ENCODE data around the gene FOXRED1. TPM values are rescaled to one million over a fixed set of nuclear protein-coding genes. Genes with fewer than 3 reads are reported as not detected.

The FOXRED1 gene
- total RNA-seq, 1 experiment from 2014 or later, result 28.2 TPM

GRCh38 chr11:126225295-126225665 is 43.7 kb upstream of the FOXRED1 start:
- no peak for TF ChIP-seq CTCF (IDR thresholded peaks at IDR 0.05; ENCODE audit: unreplicated experiment)

GRCh38 chr11:126226334-126227084 is 42.4 kb upstream of the FOXRED1 start:
- Mint-ChIP-seq H3K36me3 (ENCODE audit: insufficient read depth, unreplicated experiment) (peaks cover 12% of the 10 kb centered on the region), H3K4me3 (ENCODE audit: unreplicated experiment) (no peak overlapping the region), H3K27ac (ENCODE audit: low read depth, unreplicated experiment) (no peak overlapping the region), H3K4me1 (ENCODE audit: insufficient read depth, unreplicated experiment) (peaks cover 7% of the 10 kb centered on the region), H3K27me3 (ENCODE audit: insufficient read depth, unreplicated experiment) (no peaks in the 10 kb centered on the region), H3K9me3 (ENCODE audit: unreplicated experiment) (no peaks in the 10 kb centered on the region)
- intact Hi-C loops (cut with micrococcal nuclease), result no loop called here
- DNase-seq (ENCODE audit: unreplicated experiment), result no peak
- POLR2A ChIA-PET, result interaction anchor here (0.5 kb wide), 1 partner anchor 91 kb away, joined by 4 read pairs; no protein-coding TSS in a partner anchor
- no TSS peak for BruUV-seq (replicated peaks)
- CTCF ChIA-PET, result interaction anchor here (0.5 kb wide), 1 partner anchor 11 kb away, joined by 4 read pairs; no protein-coding TSS in a partner anchor
- no peak for TF ChIP-seq CTCF (IDR thresholded peaks at IDR 0.05; ENCODE audit: unreplicated experiment)

More at GRCh38 chr11:126225295-126225665, 43.7 kb upstream of the FOXRED1 start:
- Mint-ChIP-seq H3K4me1 (ENCODE audit: insufficient read depth, unreplicated experiment) (peaks cover 7% of the 10 kb centered on the region), H3K27me3 (ENCODE audit: insufficient read depth, unreplicated experiment) (no peaks in the 10 kb centered on the region), H3K36me3 (ENCODE audit: insufficient read depth, unreplicated experiment) (peaks cover 6% of the 10 kb centered on the region), H3K4me3 (ENCODE audit: unreplicated experiment) (no peak overlapping the region), H3K9me3 (ENCODE audit: unreplicated experiment) (no peaks in the 10 kb centered on the region), H3K27ac (ENCODE audit: low read depth, unreplicated experiment) (no peak overlapping the region)
- intact Hi-C loops (cut with micrococcal nuclease), result no loop called here
- no TSS peak for BruUV-seq (replicated peaks)
- ChIA-PET POLR2A (interaction anchor here (1.1 kb wide), 1 partner anchor 14 kb away, joined by 4 read pairs; the partner anchor contains the start of genes FAM118B and RPUSD4), CTCF (interaction anchor here (1.0 kb wide), 1 partner anchor 25 kb away, joined by 3 read pairs; no protein-coding TSS in a partner anchor)
- DNase-seq (ENCODE audit: unreplicated experiment), result no peak

DNA sequence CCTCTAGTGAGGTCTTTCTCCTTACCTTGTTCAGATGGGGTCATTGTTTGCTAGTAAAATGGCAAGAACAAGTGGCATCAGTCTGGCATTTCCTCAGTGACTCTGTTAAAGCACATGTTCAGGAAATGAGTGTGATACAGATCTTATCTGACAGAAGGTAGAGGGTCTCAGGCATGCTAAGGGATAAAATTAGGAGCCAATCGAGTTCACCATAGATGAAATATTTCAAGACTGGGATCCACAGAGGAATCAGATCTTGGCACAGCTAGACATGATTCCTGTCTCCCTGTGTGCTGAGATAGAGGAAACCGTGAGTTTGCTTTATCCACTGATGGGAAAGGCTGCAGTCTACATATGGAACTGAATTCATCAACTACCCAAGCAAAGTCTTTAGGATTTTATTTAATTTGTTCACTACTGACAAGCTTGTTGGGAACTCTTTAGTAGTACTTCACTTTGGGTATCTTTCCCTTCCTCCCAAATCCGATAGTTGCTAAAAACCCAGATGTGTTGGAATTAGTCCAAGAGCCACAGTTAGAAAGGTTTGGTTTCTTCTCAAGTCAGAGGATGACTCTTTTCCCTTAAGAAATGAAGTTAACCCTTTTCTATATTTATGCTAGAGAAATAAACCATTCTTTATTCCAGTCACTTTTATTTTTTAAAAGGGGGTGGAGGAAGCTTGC is 39.0 kb upstream of the FOXRED1 start:
- no peak overlapping the region for H3K4me3 Mint-ChIP-seq (ENCODE audit: unreplicated experiment)
- no peak for DNase-seq (ENCODE audit: unreplicated experiment)
- H3K27me3 Mint-ChIP-seq (ENCODE audit: insufficient read depth, unreplicated experiment), result no peaks in the 10 kb centered on the region
- H3K9me3 Mint-ChIP-seq (ENCODE audit: unreplicated experiment), result no peaks in the 10 kb centered on the region
- no peaks in the 10 kb centered on the region for H3K4me1 Mint-ChIP-seq (ENCODE audit: insufficient read depth, unreplicated experiment)
- no TSS peak for BruUV-seq (replicated peaks)
- peaks cover 20% of the 10 kb centered on the region for H3K36me3 Mint-ChIP-seq (ENCODE audit: insufficient read depth, unreplicated experiment)
- intact Hi-C loops (cut with micrococcal nuclease), result no loop called here
- no peak overlapping the region for H3K27ac Mint-ChIP-seq (ENCODE audit: low read depth, unreplicated experiment)
- CTCF ChIA-PET, result interaction anchor here (0.5 kb wide), 1 partner anchor 187 kb away, joined by 4 read pairs; no protein-coding TSS in a partner anchor
- TF ChIP-seq CTCF (IDR thresholded peaks at IDR 0.05; ENCODE audit: unreplicated experiment), result no peak
- POLR2A ChIA-PET, result interaction anchor here (0.6 to 3.1 kb wide), 3 partner anchors 18 to 287 kb away, joined by 3 to 14 read pairs (median 9); partner anchors contain the start of genes FAM118B, FOXRED1, RPUSD4 and SRPRA

Data from MCF 10A (cell line).